Astrocyte (in vitro differentiated cells and primary cell): ENCODE data around the gene GBA2.

Experiments used
- EZH2 ChIP-seq: IDR thresholded peaks from 2 replicates; pipeline ENCODE4 v1.6.1; 2012; ENCODE audit warnings: mild to moderate bottlenecking, low read length, inconsistent platforms; ENCODE audit not compliant: insufficient read depth
- TF ChIP-seq, protein P1 (sequence below): IDR thresholded peaks from 2 replicates; pipeline ENCODE4 v1.5.1; 2011; ENCODE audit warnings: low read depth, mild to moderate bottlenecking, inconsistent platforms, low read length, moderate library complexity; ENCODE audit not compliant: insufficient read depth

DNA sequence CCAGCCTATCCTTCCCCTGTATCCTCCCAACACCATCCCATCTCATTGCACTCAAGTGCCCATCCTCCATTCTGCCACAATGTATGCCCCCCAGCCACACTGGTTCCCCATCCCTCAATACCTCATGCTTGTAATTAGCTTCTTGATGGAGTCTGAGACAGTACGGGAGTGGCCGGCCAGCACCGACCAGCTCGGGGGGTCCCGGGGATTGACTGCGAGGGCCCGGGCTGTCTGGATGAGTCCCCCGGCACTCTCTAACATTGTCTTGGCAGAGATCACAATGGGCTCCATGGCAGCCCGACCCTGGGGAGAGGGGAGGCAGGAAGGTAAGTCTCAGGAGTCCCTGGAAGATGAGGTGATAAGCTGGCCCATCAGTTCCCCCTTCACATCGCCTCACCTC, 42.1 kb downstream of the GBA2 start:
- TF ChIP-seq, protein P1, sequence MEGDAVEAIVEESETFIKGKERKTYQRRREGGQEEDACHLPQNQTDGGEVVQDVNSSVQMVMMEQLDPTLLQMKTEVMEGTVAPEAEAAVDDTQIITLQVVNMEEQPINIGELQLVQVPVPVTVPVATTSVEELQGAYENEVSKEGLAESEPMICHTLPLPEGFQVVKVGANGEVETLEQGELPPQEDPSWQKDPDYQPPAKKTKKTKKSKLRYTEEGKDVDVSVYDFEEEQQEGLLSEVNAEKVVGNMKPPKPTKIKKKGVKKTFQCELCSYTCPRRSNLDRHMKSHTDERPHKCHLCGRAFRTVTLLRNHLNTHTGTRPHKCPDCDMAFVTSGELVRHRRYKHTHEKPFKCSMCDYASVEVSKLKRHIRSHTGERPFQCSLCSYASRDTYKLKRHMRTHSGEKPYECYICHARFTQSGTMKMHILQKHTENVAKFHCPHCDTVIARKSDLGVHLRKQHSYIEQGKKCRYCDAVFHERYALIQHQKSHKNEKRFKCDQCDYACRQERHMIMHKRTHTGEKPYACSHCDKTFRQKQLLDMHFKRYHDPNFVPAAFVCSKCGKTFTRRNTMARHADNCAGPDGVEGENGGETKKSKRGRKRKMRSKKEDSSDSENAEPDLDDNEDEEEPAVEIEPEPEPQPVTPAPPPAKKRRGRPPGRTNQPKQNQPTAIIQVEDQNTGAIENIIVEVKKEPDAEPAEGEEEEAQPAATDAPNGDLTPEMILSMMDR, result no peak
- TF ChIP-seq EZH2, result no peak
